ENCODE data around the gene TRAF3.
"Not testable (repeated sequence)": the region's sequence is repeated elsewhere in the genome, so short reads cannot be mapped to it uniquely, and the experiment has no call there.

The TRAF3 gene

DNA sequence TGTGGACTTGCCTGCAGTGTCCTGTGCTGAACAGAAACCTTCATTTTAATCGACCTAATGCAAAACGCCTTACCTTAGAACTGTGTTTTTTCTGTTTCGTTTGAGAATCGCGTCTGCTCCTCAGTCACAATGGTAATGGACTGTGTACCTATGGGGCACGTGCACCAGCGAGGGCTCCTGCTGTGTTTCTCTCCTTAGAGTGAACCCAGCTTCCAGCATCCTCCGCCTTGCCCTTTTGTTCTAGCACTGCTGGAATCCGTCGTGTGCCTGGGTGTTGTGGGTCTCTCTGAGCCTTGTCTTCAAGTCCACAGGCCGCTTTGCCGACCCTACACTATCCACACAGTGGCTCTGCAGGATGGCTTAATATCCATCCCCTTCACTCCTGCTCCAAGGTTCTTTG, 148.9 kb downstream of the TRAF3 start:
- no peak for DNase-seq

GRCh38 chr14:102926840-102927239, 149.6 kb downstream of the TRAF3 start:
- not testable (repeated sequence) for DNase-seq

DNA sequence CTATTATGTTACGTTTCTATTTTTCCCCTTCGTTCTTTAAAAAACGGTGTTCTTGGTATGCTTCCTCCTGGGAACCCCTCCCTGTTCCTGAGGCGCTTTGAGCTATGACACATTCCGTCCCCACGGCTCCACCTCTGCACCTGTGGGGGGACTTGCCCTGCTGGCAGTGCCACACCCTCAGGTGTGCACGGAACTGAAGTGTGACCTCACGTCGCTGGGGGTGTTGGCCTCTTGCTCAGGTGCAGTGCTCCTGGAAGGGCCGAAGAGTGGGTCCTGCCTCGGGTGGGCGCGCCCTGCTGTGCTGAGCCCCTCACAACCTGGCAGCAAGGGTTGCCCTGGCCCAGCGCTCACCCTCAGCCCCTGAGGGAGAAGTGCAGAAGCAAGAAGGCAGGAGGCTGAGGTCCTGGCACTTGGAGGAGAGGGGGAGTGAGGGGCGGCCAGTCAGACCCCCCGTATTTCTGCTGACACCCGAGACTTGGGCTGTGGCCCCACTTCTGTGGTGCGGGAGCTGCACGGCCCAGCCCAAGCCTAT, 150.2 kb downstream of the TRAF3 start:
- DNase-seq = no peak

DNA sequence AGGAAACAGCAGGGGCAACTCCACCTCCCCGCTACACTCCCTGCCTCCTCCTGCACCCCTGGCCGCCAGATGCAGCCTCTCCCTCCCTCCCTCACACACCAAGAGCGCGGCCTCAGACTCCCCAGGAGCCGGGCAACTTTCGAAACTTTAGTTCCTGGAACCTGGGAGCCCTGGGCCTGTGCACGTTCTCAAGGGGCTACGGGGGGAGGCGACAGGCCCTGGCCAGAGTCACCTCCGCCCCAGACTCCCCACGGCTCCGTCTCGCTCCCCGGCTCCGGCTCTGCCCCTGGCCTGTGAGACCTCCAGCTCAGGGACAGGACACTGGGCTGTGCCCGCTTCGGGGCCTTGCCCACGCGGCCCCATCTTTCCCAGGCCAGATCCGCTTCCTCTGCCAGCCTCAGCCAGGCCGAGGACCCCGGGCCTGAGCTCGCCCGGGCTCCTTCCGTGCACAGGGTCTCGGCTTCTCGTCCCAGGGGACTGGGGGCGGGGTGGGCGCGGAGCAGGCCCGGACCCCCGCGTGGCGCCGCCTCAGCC, 150.7 kb downstream of the TRAF3 start:
- DNase-seq = no peak

DNA sequence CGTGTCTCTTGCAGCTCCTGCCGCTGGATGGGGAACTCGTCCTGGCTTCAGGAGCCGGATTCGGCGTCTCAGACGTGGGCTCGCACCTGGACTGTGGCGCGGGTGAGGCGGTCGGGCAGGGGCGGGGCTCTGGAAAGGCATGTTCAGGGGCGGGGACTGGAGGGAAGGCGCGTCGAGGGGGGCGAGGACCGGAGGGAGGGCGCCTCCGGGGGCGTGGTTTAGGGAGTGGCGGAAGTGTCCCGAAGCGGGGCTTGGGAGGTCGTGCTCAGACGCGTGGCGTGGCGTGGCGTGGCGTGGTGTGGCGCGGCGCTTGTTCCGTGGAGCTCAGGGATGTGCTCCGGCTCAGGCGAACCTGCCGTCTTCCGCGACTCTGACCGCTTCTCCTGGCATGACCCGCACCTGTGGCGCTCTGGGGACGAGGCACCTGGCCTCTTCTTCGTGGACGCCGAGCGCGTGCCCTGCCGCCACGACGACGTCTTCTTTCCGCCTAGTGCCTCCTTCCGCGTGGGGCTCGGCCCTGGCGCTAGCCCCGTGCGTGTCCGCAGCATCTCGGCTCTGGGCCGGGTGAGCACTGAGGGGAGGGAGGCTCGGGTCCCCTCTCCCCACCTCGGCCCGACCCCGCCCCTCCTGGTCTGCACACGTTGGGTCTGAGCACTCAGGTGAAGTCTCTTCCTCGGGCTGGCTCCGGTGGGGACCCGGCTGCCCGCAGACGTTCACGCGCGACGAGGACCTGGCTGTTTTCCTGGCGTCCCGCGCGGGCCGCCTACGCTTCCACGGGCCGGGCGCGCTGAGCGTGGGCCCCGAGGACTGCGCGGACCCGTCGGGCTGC, 151.4 kb downstream of the TRAF3 start:
- DNase-seq = no peak

DNA sequence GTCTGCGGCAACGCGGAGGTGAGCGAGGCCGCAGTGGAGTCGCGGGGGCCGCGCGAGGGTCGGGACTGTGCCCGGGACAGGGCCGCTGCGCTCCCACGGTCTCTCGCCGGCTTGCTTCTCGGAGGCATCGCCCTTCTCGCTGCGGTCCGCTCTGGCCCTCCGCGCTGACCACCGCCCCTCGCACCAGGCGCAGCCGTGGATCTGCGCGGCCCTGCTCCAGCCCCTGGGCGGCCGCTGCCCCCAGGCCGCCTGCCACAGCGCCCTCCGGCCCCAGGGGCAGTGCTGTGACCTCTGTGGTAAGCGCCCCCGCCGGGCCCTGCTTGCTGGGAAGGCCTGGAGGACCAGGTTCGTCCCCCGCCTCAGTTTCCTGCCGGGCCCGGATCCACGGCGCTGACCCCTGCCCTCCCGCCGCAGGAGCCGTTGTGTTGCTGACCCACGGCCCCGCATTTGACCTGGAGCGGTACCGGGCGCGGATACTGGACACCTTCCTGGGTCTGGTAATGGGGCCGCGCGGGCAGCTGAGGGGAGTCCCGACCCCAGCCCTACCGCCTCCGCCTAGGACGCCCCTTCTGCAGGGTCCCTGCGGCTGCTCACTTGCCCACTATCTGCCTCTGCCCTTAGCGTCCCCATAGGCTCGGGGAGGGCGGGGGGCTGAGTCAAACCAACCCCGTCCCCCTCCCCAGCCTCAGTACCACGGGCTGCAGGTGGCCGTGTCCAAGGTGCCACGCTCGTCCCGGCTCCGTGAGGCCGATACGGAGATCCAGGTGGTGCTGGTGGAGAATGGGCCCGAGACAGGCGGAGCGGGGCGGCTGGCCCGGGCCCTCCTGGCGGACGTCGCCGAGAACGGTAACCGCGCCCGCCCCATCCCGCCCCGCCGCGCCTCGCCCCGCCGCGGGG, 152.2 kb downstream of the TRAF3 start:
- no peak for DNase-seq

DNA sequence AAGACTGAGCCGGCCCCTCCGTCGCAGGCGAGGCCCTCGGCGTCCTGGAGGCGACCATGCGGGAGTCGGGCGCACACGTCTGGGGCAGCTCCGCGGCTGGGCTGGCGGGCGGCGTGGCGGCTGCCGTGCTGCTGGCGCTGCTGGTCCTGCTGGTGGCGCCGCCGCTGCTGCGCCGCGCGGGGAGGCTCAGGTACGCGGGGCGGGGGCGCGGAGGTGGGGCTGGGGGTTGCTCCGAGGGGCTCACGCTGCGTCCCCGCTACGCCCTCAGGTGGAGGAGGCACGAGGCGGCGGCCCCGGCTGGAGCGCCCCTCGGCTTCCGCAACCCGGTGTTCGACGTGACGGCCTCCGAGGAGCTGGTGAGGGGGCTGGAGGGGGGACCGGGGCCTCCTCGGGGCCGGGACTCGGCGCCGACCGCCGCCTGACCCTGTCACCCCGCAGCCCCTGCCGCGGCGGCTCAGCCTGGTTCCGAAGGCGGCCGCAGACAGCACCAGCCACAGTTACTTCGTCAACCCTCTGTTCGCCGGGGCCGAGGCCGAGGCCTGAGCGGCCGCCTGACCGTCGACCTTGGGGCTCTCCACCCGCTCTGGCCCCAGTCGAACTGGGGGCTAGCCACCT, 153.0 kb downstream of the TRAF3 start:
- DNase-seq = no peak

- no peak for DNase-seq
These were observed 153.7 kb downstream of the TRAF3 start for GRCh38 chr14:102930753-102931579.

GRCh38 chr14:102931580-102932285, 154.5 kb downstream of the TRAF3 start:
- no peak for DNase-seq

GRCh38 chr14:102932484-102933248, 155.4 kb downstream of the TRAF3 start:
- no peak for DNase-seq

- no peak for DNase-seq
These were observed 156.5 kb downstream of the TRAF3 start for GRCh38 chr14:102933618-102934231.

- no peak for DNase-seq
These were observed 158.5 kb downstream of the TRAF3 start for GRCh38 chr14:102935756-102936155.

- no peak for DNase-seq
These were observed 160.3 kb downstream of the TRAF3 start for GRCh38 chr14:102937331-102938175.

GRCh38 chr14:102938191-102938590, 160.9 kb downstream of the TRAF3 start:
- DNase-seq = no peak

- DNase-seq = no peak
These were observed 162.1 kb downstream of the TRAF3 start for GRCh38 chr14:102939329-102939728.

DNA sequence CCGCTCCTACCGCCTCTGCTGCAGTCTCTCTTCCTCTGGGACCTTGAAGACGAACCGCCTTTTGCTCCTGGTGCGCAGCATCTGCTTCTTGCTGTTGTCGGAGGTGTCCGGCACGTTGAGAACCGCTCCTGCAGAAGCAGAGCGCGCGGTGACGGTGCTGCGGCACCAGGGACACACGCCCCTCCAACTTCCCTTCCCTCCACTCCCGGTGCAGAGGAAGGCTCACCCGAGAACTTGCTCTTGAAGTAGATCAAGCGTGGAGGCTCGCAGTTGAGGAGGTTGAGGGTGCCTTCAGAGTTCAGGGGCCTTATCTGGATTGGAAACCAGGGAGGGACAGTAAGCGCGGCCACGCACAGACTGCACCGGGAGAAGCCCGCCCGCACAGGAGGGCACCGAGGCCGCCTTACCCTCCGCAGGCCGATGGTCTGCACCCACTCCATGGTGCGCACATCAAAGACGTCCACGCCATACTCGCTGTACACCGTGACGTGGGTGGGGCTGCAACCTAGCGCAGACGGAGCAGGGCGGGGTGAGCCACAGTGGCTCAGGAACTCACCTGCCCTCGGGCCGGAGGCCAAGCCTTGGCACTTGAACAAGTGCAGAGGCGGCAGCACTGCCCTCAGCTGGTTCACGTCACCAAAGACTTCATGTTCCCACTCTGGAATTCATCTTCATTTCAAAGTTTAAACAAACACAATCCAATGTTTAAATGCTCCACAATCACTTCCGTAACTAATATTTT, 162.7 kb downstream of the TRAF3 start:
- DNase-seq = no peak

- DNase-seq = no peak
These were observed 163.6 kb downstream of the TRAF3 start for GRCh38 chr14:102940729-102941362.

Measured in DMS 273 treated with DMSO at 0.1 percent for 48 hours (cell line).